ENCODE measurements around the gene MYB.

DNA sequence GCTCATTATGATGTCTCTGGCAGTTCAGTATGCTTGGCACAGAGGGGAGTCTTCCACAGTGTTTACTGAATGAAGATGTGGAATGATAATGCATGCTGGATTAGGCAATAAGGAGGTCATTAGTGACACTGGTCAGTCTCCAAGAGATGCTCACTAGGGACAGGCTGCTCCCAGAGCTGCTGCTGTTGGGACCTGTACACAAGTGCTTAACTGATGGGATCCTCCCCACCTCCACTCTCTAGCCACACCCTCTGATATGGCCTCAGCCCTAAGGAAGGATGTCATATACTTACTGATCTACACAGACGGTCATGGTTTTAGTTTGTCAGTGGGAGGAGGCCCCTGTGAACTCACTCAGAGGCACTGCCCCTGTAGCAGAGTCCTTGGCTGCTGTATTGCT, 73.4 kb downstream of the MYB start:
- TF ChIP-seq POLR2A (IDR thresholded peaks at IDR 0.05) (no peak), EP300 (IDR thresholded peaks at IDR 0.05) (no peak)
